ENCODE data around the gene GTF2I. TPM values are rescaled to one million over a fixed set of nuclear protein-coding genes. Genes with fewer than 3 reads are reported as not detected.

The GTF2I gene
- 83.9 and 124 TPM in 2 replicates for total RNA-seq

DNA sequence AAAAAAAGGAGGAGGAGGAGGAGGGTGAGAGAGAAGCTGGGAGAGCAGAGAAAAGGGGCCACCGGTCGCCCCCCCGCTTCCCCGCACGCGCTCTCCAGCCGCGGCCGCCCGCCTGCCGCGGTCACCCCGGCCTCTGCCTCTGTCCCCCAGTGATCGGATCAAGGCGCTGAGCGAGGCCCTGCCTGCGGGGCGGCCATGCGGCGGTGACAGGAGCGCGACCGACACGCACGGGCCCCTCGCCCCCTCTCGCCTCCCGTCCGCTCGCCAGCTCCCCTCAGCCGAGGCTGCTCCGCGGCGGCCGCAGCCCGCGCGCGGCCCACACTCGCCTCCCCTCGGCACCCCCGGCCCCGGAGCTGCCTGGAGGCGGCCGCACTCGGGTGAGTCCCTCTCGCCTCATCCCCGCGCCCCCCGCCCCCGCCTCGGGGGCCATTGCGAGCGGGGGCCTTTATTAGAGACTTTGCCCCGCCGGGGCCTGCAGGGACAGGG lies at the start of gene GTF2I:
Gene GTF2I (plus strand): TSS at position 27 of the 486 bp plus-strand sequence. CDS start 31,411 bp downstream, outside the sequence.

DNA sequence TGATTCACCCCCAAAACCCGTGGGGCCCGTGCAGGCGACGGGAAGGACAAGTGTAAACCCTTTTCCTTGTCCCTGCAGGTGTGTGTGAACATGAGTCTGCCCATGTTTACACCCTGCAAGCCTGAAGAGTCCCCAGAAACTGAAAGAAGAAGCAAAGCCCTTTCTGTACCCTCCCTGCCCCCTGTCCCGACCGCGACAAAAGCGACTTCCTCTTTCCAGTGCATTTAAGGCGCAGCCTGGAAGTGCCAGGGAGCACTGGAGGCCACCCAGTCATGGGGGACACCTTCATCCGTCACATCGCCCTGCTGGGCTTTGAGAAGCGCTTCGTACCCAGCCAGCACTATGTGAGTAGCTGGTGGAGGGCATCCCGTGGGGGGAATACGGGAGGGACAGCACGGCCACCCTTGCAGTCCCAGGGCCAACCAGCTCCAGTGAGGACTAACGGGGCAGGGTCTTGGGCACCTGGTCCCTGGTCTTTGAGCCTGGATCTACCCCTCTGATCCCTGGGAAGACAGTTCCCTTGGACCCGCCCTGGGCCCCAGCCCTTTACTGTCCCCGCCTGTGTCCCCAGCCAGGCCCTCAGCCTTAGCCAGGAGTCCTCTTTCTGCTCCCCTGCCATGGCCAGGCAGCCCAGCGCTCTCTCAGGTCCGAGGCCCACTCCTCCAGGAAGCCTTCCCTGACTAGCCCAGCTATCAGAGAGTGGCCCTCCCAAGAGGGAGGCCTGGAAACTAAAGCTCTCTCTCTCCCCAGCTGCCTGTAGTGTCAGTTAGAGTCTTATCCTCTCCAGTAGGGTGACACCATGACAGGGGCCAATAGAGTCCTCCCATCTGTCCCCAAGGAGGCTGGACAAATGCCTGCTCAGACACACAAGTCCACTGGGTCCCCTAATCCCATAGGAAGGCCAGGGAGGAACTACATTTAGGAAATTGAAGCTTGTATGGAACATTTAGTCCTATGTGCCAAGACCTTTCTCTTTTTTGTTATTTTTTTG lies 116.5 kb downstream of the GTF2I start, which contains the start of gene NCF1:
Gene NCF1 (plus strand): TSS at position 252 of the 991 bp plus-strand sequence. CDS start 21 bp downstream, at position 273.

Other genes starting within 250 kb of the GTF2I start
- 25.9 and 57.0 TPM in 2 replicates for gene GTF2IRD1, start 203.8 kb upstream of the GTF2I start, total RNA-seq
- gene NCF1, start 116.3 kb downstream of the GTF2I start, total RNA-seq = 0.63 and 2.0 TPM in 2 replicates
- gene GTF2IRD2, start 193.9 kb downstream of the GTF2I start, total RNA-seq = 0.49 and 4.7 TPM in 2 replicates

Measured in mesangial cell (primary cell).